GM12864 (cell line): ENCODE results near the gene PRICKLE2.

Experiments
- DNase-seq: peaks from one replicate; pipeline ENCODE4 v3.0.0-alpha.2; 2011; ENCODE audit warnings: low read depth
- H3K4me3 ChIP-seq: 2 replicates; pipeline ENCODE4 v1.5.1; 2011; ENCODE audit warnings: mild to moderate bottlenecking, low read depth, low read length, control low read depth
- CTCF ChIP-seq: IDR thresholded peaks from 2 replicates; pipeline ENCODE4 v1.5.1; 2011; ENCODE audit warnings: low read depth, mild to moderate bottlenecking, moderate library complexity, low read length, control low read depth, inconsistent platforms; ENCODE audit errors: missing control alignments

Gene PRICKLE2

DNA sequence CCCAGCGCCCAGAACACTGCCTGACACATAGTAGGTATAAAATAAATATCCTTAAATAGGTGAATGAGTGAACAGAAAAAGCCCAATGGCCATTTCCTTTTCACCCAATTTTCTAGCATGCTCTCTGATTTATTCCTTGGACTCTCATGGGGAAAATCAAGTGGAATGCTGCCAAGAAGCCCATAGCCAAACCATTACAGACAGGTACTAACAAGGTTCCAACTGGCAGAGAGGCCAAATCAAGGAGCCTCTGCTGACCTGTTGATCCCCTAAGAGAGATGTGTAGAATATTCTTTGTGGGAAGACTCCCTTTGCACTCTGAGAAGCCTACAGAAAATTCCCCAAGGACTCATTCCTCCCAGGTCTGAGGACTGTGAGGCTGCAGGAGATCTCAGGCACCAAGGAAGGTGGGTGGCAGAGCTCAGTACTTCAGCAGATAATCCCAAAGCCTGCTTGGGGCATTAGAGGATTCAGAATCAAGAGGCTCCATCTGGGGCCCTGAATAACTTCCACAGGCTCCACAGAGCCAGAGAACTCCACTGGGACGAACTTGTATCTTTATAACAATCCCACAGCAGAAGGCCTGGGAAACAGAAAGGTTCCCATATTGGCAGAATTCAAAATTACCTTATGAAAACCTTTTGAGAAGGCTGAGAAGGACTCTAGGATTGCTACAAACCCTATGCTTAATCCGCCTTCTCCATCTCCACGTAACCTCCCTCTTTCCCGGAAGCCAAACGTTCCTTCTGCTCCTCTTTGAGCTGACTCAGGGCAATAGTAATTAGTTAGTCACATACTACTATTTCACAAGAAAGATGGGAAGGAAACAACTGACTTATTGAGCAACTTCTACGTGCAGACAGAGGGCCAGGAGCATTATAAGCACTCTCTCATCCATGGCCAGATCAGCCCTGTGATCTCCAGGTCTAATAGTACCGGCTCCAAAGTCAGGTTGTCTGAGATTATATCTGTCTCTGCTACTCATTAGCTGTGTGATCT lies 34.5 kb downstream of the PRICKLE2 start:
- DNase-seq: no peak
- no peak for TF ChIP-seq CTCF
- H3K4me3 ChIP-seq: no peak overlapping the region

DNA sequence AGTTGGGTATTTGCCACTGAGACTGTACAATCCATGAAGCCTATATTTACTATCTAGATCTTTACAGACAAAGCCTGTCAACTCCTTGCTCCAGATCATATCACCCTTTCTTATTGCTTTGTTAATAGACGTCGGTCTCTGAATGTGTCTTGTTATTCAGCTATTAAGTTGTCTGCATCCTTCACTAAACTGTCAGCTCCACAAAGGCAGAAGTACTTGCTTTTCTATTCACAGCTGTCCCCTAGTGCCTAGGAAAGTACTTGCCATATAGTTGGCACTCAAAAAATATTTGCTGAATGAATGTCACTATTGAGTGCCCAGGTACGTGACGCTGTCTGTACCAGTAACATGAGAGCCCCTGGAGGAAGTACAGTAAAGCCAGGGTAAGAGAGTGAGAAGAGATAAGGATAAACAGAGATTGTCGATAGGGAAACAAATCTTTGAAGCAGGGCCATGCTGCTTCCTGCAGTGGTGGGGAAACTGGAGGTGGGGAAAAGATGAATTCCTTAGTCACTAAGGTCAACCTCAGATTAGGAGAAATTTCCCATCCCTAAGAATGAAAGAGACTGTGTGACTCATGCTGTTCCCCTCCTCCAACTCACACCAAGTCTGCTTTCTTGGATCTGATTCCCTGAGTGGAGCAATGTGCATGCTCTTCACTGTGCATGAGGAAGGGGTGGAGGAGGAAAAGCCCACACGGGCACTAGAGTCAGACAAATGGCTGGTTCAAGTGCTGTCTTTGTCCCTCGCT lies 36.3 kb downstream of the PRICKLE2 start:
- DNase-seq: no peak
- H3K4me3 ChIP-seq: no peak overlapping the region
- TF ChIP-seq CTCF: no peak

DNA sequence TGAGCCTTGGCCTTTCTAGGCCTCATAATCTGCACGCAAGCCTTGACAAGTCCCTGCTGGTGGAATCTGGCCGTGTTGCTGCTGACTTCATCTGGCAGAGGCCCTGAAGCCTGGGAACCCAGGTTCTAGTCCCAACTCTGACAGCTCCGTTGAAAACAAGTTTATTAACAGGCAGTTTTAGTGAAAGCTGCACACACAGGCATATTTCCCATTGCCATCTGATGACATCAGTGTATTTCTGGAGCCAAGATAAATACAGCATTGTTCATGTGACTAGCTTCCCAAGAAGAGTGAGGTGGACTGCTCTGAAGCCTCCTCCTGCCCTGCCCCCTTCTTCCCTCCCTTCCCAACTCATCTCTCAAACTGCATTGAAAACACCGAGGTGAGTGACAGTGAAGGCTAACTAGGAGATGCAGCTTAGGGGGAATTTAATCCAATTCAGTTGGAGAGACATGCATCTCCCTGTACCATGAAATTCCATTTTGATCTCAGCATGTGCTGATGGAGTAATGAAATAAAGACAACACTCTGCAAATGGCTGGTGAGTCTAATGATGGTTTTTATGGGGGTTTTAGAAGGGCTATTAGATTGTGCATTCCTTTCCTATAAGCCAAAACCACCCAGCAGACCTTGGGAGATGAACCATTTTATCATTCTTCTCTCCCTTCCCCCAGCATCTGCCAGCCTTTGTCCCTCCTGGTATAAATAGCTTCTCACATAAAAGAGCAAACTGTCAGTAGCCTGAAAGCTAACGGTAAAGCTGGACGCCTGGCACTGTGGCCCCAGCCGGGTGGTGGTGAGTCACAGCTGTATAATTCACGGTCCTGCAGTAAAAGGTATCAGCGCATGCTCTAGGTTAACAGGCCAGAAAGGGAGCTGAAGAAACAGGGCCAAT lies 38.0 kb downstream of the PRICKLE2 start:
- H3K4me3 ChIP-seq: no peak overlapping the region
- no peak for TF ChIP-seq CTCF
- DNase-seq: no peak

- TF ChIP-seq CTCF: no peak
- DNase-seq: no peak
- no peak overlapping the region for H3K4me3 ChIP-seq
These were observed 38.6 kb downstream of the PRICKLE2 start for GRCh38 chr3:64186667-64187064.

GRCh38 chr3:64185436-64185835 lies 39.8 kb downstream of the PRICKLE2 start:
- DNase-seq: no peak
- no peak for TF ChIP-seq CTCF
- H3K4me3 ChIP-seq: no peak overlapping the region

DNA sequence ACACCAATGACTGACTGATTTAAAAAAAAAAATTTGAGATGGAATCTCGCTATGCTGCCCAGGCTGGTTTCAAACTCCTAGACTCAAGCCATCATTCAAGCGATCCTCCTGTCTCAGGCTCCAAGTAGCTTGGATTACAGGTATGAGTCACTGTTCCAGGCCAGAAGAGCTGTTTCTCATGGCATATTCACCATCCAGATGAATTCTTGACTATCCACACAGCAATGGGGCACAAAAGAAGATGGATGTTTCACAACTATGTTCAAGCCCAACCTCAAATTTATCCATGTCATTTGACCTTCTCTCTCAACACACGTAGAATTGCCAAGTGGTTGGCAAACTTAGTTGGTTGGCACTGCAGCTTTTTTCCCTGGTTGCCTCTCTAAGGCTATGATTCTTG lies 40.6 kb downstream of the PRICKLE2 start:
- no peak overlapping the region for H3K4me3 ChIP-seq
- no peak for TF ChIP-seq CTCF
- no peak for DNase-seq
